Skin epidermis (tissue), 12 donors: ENCODE data around the gene NKAIN1.

Source experiments
- H3K27ac ChIP-seq, 21 experiments: fragments of 200-600 bp; sonication (generic) in 11 of 21; one replicate each; pipeline ENCODE4 v1.5.0; 2020; ENCODE audit warnings: mild to moderate bottlenecking in 3 of 21, inconsistent platforms in 2 of 21, moderate library complexity in 2 of 21
- H3K4me3 ChIP-seq, 7 experiments: fragments of 200-600 bp; sonication (generic) in 2 of 7; one replicate each; pipeline ENCODE4 v1.5.0; 2020; ENCODE audit warnings: inconsistent platforms in 2 of 7, mild to moderate bottlenecking in 2 of 7, moderate library complexity in 1 of 7

Gene NKAIN1

DNA sequence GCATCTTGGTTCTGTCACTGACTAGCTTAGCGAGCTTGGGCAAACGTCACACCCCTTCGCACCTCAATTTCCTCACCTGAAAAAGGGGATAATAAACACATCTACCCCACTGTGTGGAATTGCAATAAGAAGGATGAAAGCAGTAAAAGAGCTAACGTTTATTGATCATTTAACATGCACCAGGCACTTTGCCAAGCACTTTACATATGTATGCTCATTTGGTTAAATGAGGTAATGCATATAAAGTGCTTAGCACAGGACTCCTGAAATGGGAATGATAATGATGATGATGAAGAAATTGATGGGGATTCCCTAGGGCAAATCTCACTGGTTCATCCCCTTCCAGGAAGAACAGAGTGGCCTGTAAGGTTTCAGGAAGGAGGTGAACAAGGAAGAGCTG lies 4.8 kb downstream of the NKAIN1 start:
- no peak overlapping the region for H3K4me3 ChIP-seq
- no peak overlapping the region for H3K27ac ChIP-seq

DNA sequence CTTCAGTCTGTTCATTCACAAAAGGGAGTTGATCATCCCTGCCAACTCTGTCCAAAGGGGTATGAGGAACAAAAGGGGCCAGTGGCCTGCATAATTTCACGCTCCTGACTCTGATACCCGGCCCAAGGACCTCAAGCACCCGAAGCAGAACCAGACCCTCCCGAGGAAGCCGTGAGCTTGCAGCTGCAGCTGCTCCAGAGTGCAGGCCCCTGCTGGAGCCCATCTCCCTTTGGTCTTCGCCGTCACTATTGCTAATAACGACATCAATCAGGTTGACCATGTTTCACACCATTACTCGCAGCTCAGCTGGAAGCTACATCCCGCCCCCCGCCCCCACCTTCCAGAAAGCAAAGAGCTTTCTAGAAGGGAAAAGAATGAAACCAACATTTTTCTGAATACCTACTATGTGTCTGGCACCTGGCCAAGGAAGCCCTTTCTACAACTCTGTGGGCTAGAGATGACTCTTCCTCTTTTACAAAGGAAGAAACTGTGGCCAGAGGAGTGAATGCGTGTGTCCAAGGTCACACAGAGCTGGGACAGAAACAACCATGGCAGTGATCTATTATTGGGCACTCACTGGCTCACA lies 5.5 kb downstream of the NKAIN1 start:
- Histone ChIP-seq H3K4me3 (no peak overlapping the region), H3K27ac (no peak overlapping the region)

DNA sequence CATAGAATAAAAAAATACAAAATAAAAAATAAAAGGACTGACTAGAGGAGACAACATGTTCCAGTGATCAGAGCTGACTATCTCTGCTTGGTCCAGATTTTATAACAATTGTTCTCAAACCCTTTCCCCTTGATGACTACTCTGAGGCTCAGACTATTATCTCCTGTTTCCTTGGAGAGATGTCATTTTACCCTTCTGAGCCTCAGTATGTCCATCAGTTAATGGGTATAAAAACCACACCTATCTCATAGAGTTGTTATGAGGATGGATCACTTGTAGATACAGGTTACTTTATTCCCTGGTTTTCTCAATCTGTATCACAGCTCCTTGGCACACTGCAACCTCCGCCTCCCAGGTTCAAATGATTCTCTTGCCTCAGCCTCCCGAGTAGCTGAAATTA lies 7.0 kb downstream of the NKAIN1 start:
- H3K27ac ChIP-seq = no peak overlapping the region
- no peak overlapping the region for H3K4me3 ChIP-seq

DNA sequence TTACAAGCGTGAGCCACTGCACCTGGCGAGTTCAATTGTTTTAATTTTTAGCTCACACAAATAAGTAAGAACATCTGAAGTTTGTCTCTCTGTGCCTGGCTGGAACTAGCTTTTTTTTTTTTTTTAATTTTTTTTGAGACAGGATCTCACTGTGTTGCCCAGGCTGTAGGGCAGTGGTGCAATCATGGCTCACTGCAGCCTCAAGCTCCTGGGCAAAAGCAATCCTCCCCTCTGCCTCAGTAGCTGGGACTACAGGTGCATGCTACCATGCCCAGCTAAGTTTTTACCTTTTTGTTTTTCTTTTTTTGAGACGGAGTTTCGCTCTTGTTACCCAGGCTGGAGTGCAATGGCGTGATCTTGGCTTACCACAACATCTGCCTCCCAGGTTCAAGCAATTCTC lies 7.9 kb downstream of the NKAIN1 start:
- H3K27ac ChIP-seq = no peak overlapping the region
- H3K4me3 ChIP-seq = no peak overlapping the region

DNA sequence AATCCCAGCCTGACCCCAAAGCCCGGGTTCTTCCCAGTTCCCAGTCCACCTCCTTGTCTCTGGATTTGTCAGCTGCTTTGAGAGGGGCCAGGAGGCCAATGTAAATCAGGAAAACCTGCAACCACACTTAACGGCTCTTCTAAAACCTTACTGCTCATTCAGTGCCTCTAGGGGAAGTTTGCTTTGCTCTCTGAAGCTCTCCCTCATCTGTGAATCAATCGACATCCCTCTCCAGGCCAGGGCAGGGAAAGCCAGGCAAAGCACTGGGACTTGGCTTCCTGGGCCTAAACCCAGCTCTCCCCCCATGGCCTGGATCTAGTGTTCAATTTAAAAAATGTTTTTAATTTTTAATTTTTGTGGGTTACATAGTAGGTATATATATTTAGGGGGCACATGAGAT lies 9.3 kb downstream of the NKAIN1 start:
- H3K27ac ChIP-seq = no peak overlapping the region
- H3K4me3 ChIP-seq = no peak overlapping the region

DNA sequence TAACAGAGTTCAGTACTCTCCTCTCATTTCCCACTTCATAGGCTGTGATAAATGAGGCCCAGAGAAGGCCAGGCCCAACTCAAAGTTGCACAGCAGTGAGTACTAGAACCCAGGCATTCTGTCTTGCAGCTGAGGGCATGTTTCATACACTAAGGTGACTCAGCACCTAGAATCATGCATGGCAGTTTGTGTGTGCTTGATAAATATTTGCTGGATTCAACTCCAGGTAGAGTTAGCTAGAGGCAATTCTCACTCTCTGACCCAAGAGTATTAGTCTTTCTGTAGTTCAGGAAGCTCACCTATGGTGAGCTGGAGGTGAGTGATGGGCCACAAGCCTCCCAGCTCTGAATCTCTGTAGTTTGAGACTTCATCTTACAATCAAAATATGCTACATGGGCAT lies 10.7 kb downstream of the NKAIN1 start:
- no peak overlapping the region for H3K27ac ChIP-seq
- no peak overlapping the region for H3K4me3 ChIP-seq

DNA sequence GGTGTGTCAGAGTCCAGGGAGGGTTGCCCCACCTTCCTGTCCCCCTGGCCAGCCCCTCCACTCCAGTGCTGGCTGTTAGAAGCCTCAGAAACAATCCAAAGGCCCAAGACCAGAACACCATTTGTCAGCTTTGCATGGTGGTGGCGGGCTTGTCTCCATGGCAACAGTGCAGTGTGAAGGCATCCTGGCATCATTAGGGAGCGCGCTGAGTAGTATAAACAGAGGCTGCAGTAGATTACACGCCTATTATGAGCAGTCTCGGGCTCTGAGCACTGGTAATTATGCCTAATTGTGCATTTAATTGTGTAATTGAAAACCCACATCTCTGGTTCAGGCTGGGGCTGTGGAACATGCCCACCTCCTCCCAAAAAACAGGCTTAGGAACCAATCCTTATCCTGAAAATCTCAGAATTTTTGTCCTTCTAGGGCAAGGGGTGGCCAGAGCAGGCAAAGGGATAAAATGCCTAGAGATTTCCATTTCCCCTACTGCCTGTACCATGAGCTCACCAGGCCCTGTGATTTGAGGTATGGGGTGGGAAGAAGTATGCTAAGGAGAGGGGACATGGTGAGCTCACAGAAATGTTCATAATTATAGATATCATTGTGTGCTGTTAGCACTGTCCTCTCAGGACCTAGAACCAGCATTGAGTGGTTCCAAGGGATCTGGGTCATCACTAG lies 11.7 kb downstream of the NKAIN1 start:
- Histone ChIP-seq H3K27ac (no peak overlapping the region), H3K4me3 (no peak overlapping the region)

DNA sequence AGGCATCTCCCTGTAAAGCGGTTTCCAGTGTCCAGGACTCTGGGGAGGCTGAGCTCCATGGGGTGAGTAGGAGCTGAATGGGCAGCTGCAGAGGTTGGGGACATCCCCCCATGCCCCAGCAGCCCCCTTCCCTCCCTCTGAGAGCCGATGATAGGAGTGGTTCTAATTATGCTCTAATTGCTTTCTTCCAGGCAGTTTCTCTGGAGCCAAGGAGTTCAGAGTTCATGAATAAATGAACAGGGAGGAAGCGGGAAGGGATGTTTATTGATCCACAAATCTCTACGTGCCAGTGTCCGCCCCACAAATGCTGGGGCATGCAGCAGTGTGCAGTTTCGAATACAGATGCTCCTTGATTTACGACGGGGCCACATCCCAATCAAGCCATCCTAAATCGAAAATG lies 15.6 kb downstream of the NKAIN1 start:
- no peak overlapping the region for H3K4me3 ChIP-seq

DNA sequence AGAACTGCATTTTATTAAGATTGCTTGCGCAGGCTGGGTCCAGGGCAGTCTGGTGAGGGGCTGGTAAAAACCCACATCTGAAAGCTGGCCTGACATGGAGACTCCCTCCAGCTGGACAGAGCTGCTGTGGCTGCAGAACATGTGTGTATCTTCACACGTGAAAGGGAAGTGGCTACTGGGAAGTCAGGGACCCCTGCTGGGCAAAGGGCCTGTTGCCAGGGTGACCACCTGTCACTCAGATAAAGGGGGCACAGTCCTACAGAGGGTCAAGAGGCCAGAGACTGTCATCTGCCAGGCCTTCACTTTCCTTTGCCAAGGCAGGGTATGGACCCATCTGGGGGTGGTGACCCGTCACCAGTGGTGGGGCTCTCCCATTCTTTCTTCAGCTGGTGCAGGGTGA lies 17.5 kb downstream of the NKAIN1 start:
- Histone ChIP-seq H3K27ac (no peak overlapping the region), H3K4me3 (no peak overlapping the region)

More for the DNA sequence above, 15.6 kb downstream of the NKAIN1 start:
- H3K27ac ChIP-seq = no peak overlapping the region

DNA sequence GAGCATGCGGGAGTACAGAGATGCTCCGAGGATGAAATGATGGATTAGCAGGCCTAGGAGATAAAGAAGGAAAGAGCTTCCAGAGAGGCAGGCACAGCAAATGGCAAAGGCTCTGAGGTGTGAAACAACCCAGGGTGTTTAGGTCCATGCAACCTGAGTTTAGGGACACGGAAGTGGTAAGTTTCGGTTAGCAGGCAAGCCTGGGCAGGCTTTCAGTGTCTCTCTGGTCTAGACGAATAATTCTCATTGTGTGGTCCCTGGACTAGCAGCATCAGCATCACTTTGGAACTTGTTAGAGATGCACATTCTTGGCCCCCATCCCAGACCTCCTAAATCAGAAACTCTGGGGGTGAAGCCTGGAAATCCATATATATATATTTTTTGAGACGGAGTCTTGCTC lies 18.6 kb downstream of the NKAIN1 start:
- Histone ChIP-seq H3K27ac (no peak overlapping the region), H3K4me3 (no peak overlapping the region)

DNA sequence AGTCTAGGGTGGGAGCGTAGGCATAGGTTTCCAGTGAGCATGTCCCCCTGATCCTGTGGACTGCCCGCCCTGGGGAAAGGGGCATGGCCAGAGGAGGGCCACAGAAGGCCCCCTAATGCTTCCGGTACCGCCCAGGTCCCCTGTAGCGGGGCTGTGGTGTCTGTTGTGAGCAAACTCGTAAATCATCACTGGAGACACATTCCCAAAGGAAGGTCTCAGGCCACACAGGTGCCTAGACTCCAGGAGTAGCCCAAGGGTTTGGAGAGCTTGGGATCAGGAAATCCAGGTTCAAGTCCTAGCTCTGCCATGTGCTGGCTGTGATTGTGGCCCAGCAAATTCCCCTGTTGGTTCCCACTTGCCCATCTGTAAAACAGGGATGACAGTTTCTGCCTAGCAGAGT lies 20.2 kb downstream of the NKAIN1 start:
- no peak overlapping the region for H3K4me3 ChIP-seq
- no peak overlapping the region for H3K27ac ChIP-seq

DNA sequence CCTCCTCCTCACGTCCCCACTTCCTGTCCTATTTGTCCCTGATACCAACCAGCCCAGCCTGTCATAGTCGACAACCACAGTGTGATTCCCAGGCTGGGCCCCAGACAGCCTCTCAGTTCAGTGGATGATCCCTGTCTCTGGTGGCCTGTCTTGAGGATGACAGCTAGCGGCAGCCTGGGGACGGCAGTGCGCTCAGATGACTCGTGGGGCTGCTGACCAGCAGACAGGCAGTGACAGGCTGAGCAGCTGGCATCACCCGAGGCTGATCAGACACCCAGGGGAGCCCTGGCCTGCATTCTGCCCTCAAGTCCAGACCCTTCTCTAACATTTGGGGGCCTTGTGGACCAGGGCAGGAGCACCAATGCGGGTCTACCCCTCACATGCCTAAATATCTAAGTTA lies 21.0 kb downstream of the NKAIN1 start:
- no peak overlapping the region for H3K27ac ChIP-seq
- H3K4me3 ChIP-seq = no peak overlapping the region

DNA sequence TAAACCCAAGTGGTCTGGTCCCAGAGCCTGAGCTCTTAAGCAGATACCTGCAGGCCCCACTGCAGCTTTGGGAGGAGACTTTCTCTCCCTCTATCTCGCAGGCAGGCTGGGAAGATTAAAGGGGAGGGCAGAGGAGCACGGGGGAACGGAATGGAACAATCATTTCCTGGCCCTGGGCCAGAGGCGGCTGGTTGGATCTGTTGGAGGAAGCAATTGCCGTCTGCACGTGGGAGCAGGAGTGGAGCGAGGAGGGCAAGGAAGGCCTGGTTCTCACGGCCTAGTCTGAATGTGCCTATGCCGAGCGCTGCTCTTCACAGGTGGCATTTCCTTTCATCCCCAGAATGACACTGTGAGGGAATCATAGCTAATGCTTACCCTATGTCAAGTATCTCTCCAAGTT lies 23.7 kb downstream of the NKAIN1 start:
- H3K4me3 ChIP-seq = no peak overlapping the region
- H3K27ac ChIP-seq = no peak overlapping the region

DNA sequence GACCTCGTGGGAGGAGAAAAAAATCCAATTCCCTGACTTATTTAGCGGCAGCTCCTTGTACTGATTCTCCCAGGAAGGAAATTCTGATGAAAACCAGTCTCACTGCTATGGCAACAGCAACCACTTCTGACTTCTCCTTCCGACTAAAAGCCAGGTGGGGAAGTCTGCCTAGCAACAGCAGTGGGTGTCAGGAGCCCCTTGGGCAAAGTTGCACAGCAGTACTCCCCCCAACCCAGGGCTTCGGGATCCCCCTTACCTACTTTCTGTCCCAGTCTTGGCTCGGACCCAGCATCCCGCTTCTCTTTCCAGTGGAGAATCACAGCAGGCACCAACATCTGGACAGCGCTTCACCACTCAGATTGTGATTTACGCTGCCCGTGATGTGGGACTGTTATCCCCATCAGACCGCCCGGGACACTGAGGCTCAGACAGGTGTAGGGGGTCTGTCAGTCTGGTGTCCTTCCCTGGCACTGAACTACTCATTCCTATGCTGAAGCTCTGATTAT lies 24.6 kb downstream of the NKAIN1 start:
- H3K4me3 ChIP-seq = no peak overlapping the region
- H3K27ac ChIP-seq = no peak overlapping the region

DNA sequence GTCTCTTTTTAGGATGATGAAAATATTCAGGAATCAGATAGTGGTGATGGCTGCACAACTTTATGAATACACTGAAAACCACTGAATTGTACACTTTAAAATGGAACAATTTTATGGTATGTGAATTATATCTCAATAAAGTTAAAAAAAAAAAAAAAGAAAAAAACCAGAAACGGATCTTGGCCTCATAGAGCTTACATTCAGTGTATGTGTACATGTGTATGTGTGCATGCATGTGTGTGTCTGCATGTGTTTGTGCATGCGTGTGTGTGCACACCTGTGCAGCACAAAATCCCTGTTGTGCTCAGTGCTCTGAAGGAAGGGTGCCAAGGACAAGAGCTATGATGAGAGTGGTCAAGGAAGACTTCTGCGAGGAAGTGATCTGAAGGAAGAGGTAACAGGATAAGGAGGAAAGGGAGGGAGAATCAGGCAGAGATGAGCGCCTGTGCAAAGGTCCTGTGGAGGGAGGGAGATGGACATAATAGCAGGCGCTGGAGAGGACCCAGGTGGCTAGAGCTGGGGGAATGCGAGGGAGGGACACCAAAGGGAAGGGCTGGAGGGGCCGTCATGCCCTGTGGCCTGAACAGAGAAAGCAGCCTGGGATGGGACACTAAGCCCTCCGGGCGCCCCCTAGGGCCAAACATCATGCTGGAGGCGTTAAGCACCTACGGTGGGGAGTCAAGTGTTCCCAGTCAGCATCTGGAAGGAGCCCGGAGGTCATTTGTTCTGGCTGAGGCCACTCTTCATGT lies 25.2 kb downstream of the NKAIN1 start:
- H3K27ac ChIP-seq = no peak overlapping the region
- no peak overlapping the region for H3K4me3 ChIP-seq

DNA sequence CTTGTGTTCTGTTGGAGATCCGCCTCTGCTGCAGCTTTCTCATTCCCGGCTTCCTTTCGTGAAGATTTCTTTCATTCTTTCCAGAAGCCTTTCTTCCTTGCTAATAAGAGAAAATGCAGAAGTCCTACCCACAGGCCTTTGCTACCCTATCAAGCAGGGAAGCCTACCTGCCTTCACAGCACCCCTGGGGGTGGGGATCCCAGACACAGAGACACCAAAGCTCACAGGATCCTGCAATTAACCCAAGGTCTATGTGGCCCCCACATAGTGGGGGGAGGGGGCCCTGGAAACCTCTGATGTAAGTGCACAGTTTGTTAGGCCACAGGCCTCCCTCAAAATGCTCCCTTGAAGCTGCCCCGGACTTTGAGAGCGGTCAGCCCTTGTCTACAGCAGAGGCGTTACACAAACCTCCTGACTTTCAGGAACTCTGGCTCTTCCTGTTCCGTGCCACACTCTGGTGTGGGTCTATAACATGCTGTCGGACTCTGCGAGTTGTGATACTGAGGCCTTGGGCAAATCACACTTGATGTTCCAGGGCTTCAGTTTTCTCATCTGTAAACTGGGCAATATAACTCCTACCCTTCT lies 31.2 kb downstream of the NKAIN1 start:
- no peak overlapping the region for H3K4me3 ChIP-seq
- no peak overlapping the region for H3K27ac ChIP-seq

DNA sequence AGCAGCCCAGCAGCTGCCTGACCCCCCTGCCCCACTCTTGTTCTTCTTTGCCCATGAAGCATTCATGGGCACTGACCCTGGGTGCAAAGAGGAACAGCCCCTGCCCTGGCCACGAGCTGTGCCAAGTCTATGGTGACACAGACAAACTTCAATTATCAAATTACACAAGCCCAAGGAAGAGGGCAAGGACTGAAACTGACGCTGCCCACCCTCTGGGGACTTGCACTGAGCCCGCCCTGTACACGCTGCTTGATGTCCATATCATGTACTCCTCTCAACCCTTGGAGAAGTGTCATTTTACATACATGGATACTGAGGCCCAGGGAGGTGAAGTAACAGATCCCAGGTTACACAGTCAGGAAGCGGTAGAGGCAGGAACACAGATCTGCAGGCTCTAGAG lies 32.1 kb downstream of the NKAIN1 start:
- Histone ChIP-seq H3K4me3 (no peak overlapping the region), H3K27ac (no peak overlapping the region)

DNA sequence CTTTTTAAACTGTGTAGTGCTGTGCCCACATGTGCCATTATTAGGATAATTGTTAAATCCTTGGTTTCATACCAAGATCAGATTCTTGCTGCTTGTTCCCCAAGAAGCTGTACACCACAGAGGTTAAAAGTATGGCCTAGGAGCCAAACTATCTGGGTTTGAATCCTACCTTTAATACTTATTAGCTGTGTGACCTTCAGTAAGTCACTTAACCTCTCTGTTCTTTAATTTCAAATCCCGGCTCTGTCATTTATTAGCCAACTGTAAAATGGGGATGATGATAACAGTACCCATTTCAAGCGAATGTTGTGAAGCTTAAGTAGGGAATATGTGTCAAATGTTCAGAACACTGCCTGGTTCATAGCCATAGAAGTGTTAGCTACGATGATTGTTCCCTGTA lies 32.6 kb downstream of the NKAIN1 start:
- Histone ChIP-seq H3K4me3 (no peak overlapping the region), H3K27ac (no peak overlapping the region)

DNA sequence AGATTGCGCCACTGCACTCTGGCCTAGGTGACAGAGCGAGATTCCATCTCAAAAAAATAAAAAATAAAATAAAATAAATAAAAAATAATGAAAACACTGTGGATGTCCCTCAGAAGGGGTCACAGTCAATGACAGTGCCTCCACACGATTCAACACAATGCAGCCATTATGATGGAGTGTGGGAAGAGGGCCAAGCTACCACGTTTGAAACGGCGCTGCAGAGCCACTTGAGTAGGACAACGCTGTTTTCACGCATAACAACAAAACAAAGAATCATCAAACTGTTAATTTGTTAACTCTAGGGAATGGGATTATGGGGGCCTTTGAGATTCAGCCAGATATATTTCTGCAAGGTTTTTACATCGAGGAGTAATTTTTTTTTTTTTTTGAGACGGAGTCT lies 36.5 kb downstream of the NKAIN1 start:
- Histone ChIP-seq H3K4me3 (no peak overlapping the region), H3K27ac (no peak overlapping the region)

DNA sequence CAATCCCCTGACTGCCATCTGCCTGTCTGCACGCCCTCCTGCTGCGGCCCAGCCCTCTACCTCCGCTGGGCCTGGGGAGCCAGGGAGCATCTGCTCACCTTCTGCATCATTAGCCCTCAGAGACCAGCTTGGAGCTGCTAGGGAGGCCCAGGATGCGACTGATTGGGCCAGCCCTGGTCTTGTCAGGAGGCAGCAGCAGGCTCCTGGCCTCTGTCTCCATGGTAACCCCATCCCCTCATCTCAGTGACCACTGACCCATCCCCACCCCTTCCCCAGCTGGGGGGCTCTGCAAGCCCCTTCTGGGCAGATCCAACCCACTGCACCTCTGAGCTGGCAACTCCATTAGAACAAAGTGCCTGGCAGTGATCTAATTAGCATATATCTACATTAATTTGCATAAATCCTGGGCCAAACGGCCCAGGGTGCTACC lies 37.7 kb downstream of the NKAIN1 start:
- Histone ChIP-seq H3K4me3 (no peak overlapping the region), H3K27ac (no peak overlapping the region)

DNA sequence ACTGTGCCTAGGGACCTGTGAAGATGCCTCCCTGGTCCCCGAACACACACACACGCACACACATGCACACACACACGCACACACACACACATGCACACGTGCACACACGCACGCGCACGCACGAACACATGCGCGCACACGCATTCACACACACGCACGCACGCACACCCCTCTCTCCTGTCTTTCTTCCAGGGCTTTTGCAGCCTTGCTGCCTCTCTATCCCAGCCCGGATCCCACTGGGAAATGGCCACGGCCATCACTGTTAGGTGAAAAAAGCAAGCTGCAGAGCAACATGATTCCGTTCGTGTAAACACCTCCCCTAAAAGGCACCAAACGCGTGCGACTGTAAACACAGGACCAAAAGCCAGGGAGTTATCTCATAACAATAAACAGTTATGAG lies 39.7 kb downstream of the NKAIN1 start:
- Histone ChIP-seq H3K4me3 (no peak overlapping the region), H3K27ac (no peak overlapping the region)
